Coronary artery (tissue), 2 donors: ENCODE data around the gene UCKL1.

Experiments used
- DNase-seq: peaks from one replicate; pipeline ENCODE4 v3.0.0-alpha.2; 2017; ENCODE audit warnings: low spot score
- H3K27ac ChIP-seq, 2 donors: fragments of 200-600 bp; sonication (generic); one replicate each; pipeline ENCODE4 v1.5.1; 2016 to 2019
- H3K4me3 ChIP-seq: fragments of 200-600 bp; sonication (generic); 2 replicates; pipeline ENCODE4 v1.5.1; 2016; ENCODE audit warnings: mild to moderate bottlenecking, moderate library complexity
- CTCF ChIP-seq: fragments of 200-600 bp; sonication (generic); IDR thresholded peaks from one replicate; pipeline ENCODE4 v1.5.1; 2019; ENCODE audit warnings: antibody characterized with exemption

The UCKL1 gene

GRCh38 chr20:63957004-63957689, 931 bp upstream of the UCKL1 start:
- TF ChIP-seq CTCF = no peak
- Histone ChIP-seq H3K27ac (peak overlapping the region; percentile 83 to 90), H3K4me3 (peak overlapping the region; percentile 91)
- no peak for DNase-seq

GRCh38 chr20:63956664-63957003, 418 bp upstream of the UCKL1 start:
- DNase-seq = peak; percentile 87
- TF ChIP-seq CTCF = no peak
- H3K4me3 ChIP-seq = peak overlapping the region; percentile 91
- H3K27ac ChIP-seq = peak overlapping the region; percentile 83 to 90

DNA sequence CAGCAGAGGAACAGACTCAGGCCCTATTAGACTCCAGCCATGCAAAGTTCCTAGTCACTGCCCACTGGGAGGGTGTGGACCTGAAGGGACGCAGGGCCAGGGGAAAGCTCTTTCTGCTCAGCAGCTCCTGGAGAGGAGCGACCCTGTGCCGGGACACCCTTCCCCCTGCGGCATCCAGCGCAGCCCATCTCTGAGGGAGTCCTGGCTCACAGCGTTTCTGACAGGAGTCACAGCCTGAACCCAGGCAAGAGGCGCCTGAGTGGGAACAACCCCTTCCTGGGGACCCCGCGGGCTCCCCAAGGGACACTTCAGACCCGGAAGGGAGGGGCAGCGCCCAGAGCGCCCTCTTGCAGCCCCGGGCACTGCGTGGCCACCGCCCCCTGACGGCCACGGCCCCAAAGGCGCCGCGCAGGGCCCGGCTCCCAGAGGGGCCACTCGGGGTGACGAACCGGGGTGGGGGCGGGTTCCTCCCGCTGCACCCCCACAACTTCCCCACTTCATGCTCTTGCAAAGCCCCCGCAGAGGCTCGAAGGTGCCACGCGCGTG, 862 bp downstream of the UCKL1 start:
- no peak for DNase-seq
- Histone ChIP-seq H3K4me3 (peak overlapping the region; percentile 91), H3K27ac (peak overlapping the region; percentile 90 to 95)
- TF ChIP-seq CTCF = no peak

GRCh38 chr20:63953764-63954429, 2.3 kb downstream of the UCKL1 start:
- TF ChIP-seq CTCF = no peak
- Histone ChIP-seq H3K27ac (peak overlapping the region in 1 of 2 donors; percentile 14), H3K4me3 (peak overlapping the region; percentile 91)
- no peak for DNase-seq

GRCh38 chr20:63952769-63953168, 3.4 kb downstream of the UCKL1 start:
- H3K27ac ChIP-seq = peak overlapping the region in 1 of 2 donors; percentile 93
- no peak for TF ChIP-seq CTCF
- H3K4me3 ChIP-seq = no peak overlapping the region
- DNase-seq = no peak

DNA sequence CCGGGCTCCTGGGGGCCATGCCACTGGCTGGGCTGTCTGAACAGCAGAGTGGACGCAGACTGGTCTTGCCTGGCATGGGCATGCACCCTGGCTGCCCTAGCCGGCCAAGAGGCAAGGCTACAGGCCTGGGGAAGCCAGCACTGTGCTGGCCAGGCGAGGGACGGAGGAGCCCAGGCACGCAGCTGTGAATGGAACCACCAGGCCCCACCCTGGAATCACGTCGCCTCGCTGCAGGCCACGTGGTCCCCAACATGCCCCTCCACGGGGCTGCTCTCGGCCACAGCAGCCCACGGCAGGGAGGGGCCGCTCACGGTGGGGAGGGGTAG, 4.0 kb downstream of the UCKL1 start:
- Histone ChIP-seq H3K4me3 (no peak overlapping the region), H3K27ac (peak overlapping the region; percentile 3 to 93)
- TF ChIP-seq CTCF = no peak
- DNase-seq = no peak
